Cardiac fibroblast (primary cell): ENCODE results near the gene PAQR4.
"Not testable (repeated sequence)": the region's sequence is repeated elsewhere in the genome, so short reads cannot be mapped to it uniquely, and the experiment has no call there.

Experiments used
- DNase-seq, 2 donors: peaks; one replicate each; pipeline versions ENCODE4 v3.0.0 to v3.0.0-alpha.2; 2010; ENCODE audit warnings: low read depth in 2 of 2
- H3K4me3 ChIP-seq, 2 donors: replicated peaks in 1 of 2; 1 replicate in 1 of 2; 2 replicates in 1 of 2; pipeline ENCODE4 v1.5.1; 2011; ENCODE audit warnings: low read depth in 2 of 2, low read length in 2 of 2, mild to moderate bottlenecking in 2 of 2, moderate library complexity in 1 of 2
- CTCF ChIP-seq: IDR thresholded peaks from one replicate; pipeline ENCODE4 v1.5.1; 2011; ENCODE audit warnings: low read depth, mild to moderate bottlenecking, low read length, inconsistent platforms

The PAQR4 gene

GRCh38 chr16:2927010-2927646, 42.0 kb upstream of the PAQR4 start:
- peak; percentile 90 to 91 for DNase-seq
- peak; percentile 85 for TF ChIP-seq CTCF
- no peak overlapping the region for H3K4me3 ChIP-seq

- not testable (repeated sequence) for H3K4me3 ChIP-seq, DNase-seq
These were observed 41.0 kb upstream of the PAQR4 start for GRCh38 chr16:2928151-2928550.

- TF ChIP-seq CTCF, result no peak
- no peak for DNase-seq
- H3K4me3 ChIP-seq, result no peak overlapping the region
These were observed 40.4 kb upstream of the PAQR4 start for GRCh38 chr16:2928796-2929195.

GRCh38 chr16:2929693-2930092, 39.5 kb upstream of the PAQR4 start:
- no peak for TF ChIP-seq CTCF
- H3K4me3 ChIP-seq, result no peak overlapping the region
- no peak for DNase-seq

GRCh38 chr16:2930236-2930635, 38.9 kb upstream of the PAQR4 start:
- no peak overlapping the region for H3K4me3 ChIP-seq
- no peak for TF ChIP-seq CTCF
- DNase-seq, result no peak

GRCh38 chr16:2931231-2931914, 37.8 kb upstream of the PAQR4 start:
- not testable (repeated sequence) for DNase-seq, H3K4me3 ChIP-seq

GRCh38 chr16:2933136-2933535, 36.0 kb upstream of the PAQR4 start:
- DNase-seq, result no peak
- TF ChIP-seq CTCF, result no peak
- H3K4me3 ChIP-seq, result no peak overlapping the region

GRCh38 chr16:2933701-2934100, 35.4 kb upstream of the PAQR4 start:
- no peak for TF ChIP-seq CTCF
- no peak overlapping the region for H3K4me3 ChIP-seq
- no peak for DNase-seq
